Suprapubic skin (tissue), 4 donors: ENCODE measurements around the gene BBS12.

Source experiments
- POLR2A ChIP-seq, 2 donors: fragments of 450-650 bp; IDR thresholded peaks; one replicate each; pipeline ENCODE4 v1.6.1; 2017; ENCODE audit warnings: antibody characterized with exemption in 2 of 2, mild to moderate bottlenecking in 2 of 2, moderate library complexity in 2 of 2
- POLR2AphosphoS5 ChIP-seq, 3 donors: sonication (generic); formaldehyde crosslinking; IDR thresholded peaks; one replicate each; pipeline ENCODE4 v1.6.1; 2017; ENCODE audit warnings: antibody characterized with exemption in 3 of 3
- TF ChIP-seq, protein P1 (sequence below), 2 donors: fragments of 200-600 bp in 1 of 2; fragments of 450-650 bp in 1 of 2; sonication (generic) in 1 of 2; IDR thresholded peaks; one replicate each; pipeline ENCODE4 v1.5.1; 2016 to 2019; ENCODE audit warnings: antibody characterized with exemption in 2 of 2, mild to moderate bottlenecking in 1 of 2, moderate library complexity in 1 of 2

DNA sequence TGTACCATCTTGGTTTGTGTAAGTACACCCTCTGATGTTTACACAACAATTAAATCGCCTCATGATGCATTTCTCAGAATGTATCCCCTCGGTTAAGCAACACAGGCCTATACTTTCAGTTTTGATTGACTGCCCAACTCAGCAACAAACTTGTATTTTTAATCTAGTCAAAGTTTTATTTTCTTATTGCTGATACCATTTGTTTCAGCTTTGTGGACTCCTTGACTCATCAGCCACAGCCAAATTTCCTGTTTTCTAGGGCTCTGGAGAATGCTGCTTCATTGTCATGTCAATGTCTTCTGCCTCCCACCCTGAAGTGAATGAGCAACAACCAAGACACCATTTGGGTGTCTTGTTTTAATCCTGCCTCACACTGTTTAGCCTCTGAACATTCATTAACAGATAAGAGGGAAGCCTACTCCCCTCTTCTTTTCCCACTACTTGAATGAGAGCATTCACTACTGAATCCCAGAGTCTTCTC, 14.0 kb downstream of the BBS12 start:
- TF ChIP-seq, protein P1, sequence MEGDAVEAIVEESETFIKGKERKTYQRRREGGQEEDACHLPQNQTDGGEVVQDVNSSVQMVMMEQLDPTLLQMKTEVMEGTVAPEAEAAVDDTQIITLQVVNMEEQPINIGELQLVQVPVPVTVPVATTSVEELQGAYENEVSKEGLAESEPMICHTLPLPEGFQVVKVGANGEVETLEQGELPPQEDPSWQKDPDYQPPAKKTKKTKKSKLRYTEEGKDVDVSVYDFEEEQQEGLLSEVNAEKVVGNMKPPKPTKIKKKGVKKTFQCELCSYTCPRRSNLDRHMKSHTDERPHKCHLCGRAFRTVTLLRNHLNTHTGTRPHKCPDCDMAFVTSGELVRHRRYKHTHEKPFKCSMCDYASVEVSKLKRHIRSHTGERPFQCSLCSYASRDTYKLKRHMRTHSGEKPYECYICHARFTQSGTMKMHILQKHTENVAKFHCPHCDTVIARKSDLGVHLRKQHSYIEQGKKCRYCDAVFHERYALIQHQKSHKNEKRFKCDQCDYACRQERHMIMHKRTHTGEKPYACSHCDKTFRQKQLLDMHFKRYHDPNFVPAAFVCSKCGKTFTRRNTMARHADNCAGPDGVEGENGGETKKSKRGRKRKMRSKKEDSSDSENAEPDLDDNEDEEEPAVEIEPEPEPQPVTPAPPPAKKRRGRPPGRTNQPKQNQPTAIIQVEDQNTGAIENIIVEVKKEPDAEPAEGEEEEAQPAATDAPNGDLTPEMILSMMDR (IDR thresholded peaks at IDR 0.05): no peak
- TF ChIP-seq POLR2AphosphoS5 (IDR thresholded peaks at IDR 0.05) (no peak), POLR2A (IDR thresholded peaks at IDR 0.05) (no peak)
